ENCODE data around the gene ZNF281. TPM values are rescaled to one million over a fixed set of nuclear protein-coding genes. Genes with fewer than 3 reads are reported as not detected.

ZNF281 gene
- total RNA-seq, 1 donor from 2014 or later = 25.3 TPM

GRCh38 chr1:200378096-200378495 lies 31.7 kb downstream of the ZNF281 start:
- H3K4me3 ChIP-seq (ENCODE audit: low read depth, low read length) = no peak overlapping the region
- no peaks in the 10 kb centered on the region for H3K36me3 ChIP-seq (ENCODE audit: control insufficient read depth, insufficient read depth, low read length)
- DNase-seq (ENCODE audit: low read depth) = no peak
- no peaks in the 10 kb centered on the region for H3K27me3 ChIP-seq (ENCODE audit: control insufficient read depth, insufficient read depth, low read length)
- no peak for TF ChIP-seq CTCF (IDR thresholded peaks at IDR 0.05; ENCODE audit: insufficient read depth, low read length, poor library complexity, severe bottlenecking)

- no peak for TF ChIP-seq CTCF (IDR thresholded peaks at IDR 0.05; ENCODE audit: insufficient read depth, low read length, poor library complexity, severe bottlenecking)
- H3K27me3 ChIP-seq (ENCODE audit: control insufficient read depth, insufficient read depth, low read length) = no peaks in the 10 kb centered on the region
- DNase-seq (ENCODE audit: low read depth) = no peak
- no peaks in the 10 kb centered on the region for H3K36me3 ChIP-seq (ENCODE audit: control insufficient read depth, insufficient read depth, low read length)
- no peak overlapping the region for H3K4me3 ChIP-seq (ENCODE audit: low read depth, low read length)
Observed at GRCh38 chr1:200376528-200376927, 33.3 kb downstream of the ZNF281 start.

- Histone ChIP-seq H3K4me3 (ENCODE audit: low read depth, low read length) (no peak overlapping the region), H3K36me3 (ENCODE audit: control insufficient read depth, insufficient read depth, low read length) (no peaks in the 10 kb centered on the region), H3K27me3 (ENCODE audit: control insufficient read depth, insufficient read depth, low read length) (no peaks in the 10 kb centered on the region)
- no peak for DNase-seq (ENCODE audit: low read depth)
- TF ChIP-seq CTCF (IDR thresholded peaks at IDR 0.05; ENCODE audit: insufficient read depth, low read length, poor library complexity, severe bottlenecking) = no peak
Observed at GRCh38 chr1:200374569-200375295, 35.1 kb downstream of the ZNF281 start.

GRCh38 chr1:200373811-200374231 lies 36.0 kb downstream of the ZNF281 start:
- Histone ChIP-seq H3K4me3 (ENCODE audit: low read depth, low read length) (no peak overlapping the region), H3K27me3 (ENCODE audit: control insufficient read depth, insufficient read depth, low read length) (no peaks in the 10 kb centered on the region), H3K36me3 (ENCODE audit: control insufficient read depth, insufficient read depth, low read length) (no peaks in the 10 kb centered on the region)
- TF ChIP-seq CTCF (IDR thresholded peaks at IDR 0.05; ENCODE audit: insufficient read depth, low read length, poor library complexity, severe bottlenecking) = no peak
- no peak for DNase-seq (ENCODE audit: low read depth)

- H3K27me3 ChIP-seq (ENCODE audit: control insufficient read depth, insufficient read depth, low read length) = no peaks in the 10 kb centered on the region
- no peak for TF ChIP-seq CTCF (IDR thresholded peaks at IDR 0.05; ENCODE audit: insufficient read depth, low read length, poor library complexity, severe bottlenecking)
- no peak overlapping the region for H3K4me3 ChIP-seq (ENCODE audit: low read depth, low read length)
- DNase-seq (ENCODE audit: low read depth) = no peak
- no peaks in the 10 kb centered on the region for H3K36me3 ChIP-seq (ENCODE audit: control insufficient read depth, insufficient read depth, low read length)
Observed at GRCh38 chr1:200372885-200373181, 37.0 kb downstream of the ZNF281 start.

Data from kidney epithelial cell (primary cell).